DOHH2 (cell line): ENCODE results near the gene YIPF2.

Experiments used
- H3F3A ChIP-seq: fragments of 200-600 bp; sonication (generic), shearing (Covaris generic); 2 replicates; pipeline ENCODE4 v1.6.0; 2016; ENCODE audit warnings: antibody characterized with exemption, mild to moderate bottlenecking; ENCODE audit not compliant: control insufficient read depth, insufficient read depth
- H3K27ac ChIP-seq: fragments of 200-600 bp; sonication (generic); 2 replicates; pipeline ENCODE4 v1.5.1; 2014; ENCODE audit warnings: low read depth, mild to moderate bottlenecking, low read length, moderate library complexity
- H3K27me3 ChIP-seq: fragments of 200-600 bp; sonication (generic); 2 replicates; pipeline ENCODE4 v1.6.1; 2014; ENCODE audit warnings: mild to moderate bottlenecking, low read length, mixed read lengths; ENCODE audit not compliant: control insufficient read depth
- H3K36me3 ChIP-seq: fragments of 200-600 bp; sonication (generic); 2 replicates; pipeline ENCODE4 v1.6.1; 2014; ENCODE audit warnings: mild to moderate bottlenecking, low read length, moderate library complexity, mixed read lengths; ENCODE audit not compliant: control insufficient read depth
- H3K4me1 ChIP-seq: fragments of 200-600 bp; sonication (generic); 2 replicates; pipeline ENCODE4 v1.6.1; 2014; ENCODE audit warnings: mild to moderate bottlenecking, low read length, mixed read lengths; ENCODE audit not compliant: control insufficient read depth
- H3K4me2 ChIP-seq: fragments of 200-600 bp; sonication (generic); 2 replicates; pipeline ENCODE4 v1.6.0; 2014; ENCODE audit warnings: mild to moderate bottlenecking, low read length, moderate library complexity
- H3K4me3 ChIP-seq: fragments of 200-600 bp; sonication (generic); 2 replicates; pipeline ENCODE4 v1.5.1; 2014; ENCODE audit warnings: mild to moderate bottlenecking, low read length, mixed read lengths
- H3K79me2 ChIP-seq: fragments of 200-600 bp; sonication (generic); 2 replicates; pipeline ENCODE4 v1.6.1; 2014; ENCODE audit warnings: mild to moderate bottlenecking, low read length, mixed read lengths; ENCODE audit not compliant: control insufficient read depth
- H3K9me2 ChIP-seq: fragments of 200-600 bp; sonication (generic); replicated peaks from 2 replicates; pipeline ENCODE4 v1.6.1; 2014; ENCODE audit warnings: mild to moderate bottlenecking, low read length, mixed read lengths; ENCODE audit not compliant: control insufficient read depth
- H3K9me3 ChIP-seq: fragments of 200-600 bp; sonication (generic); 2 replicates; pipeline ENCODE4 v1.6.1; 2014; ENCODE audit warnings: antibody characterized with exemption, low read length, mixed read lengths; ENCODE audit not compliant: control insufficient read depth, insufficient read depth
- H4K20me1 ChIP-seq: fragments of 200-600 bp; sonication (generic); 2 replicates; pipeline ENCODE4 v1.6.0; 2014; ENCODE audit warnings: low read depth, mild to moderate bottlenecking, antibody characterized with exemption, low read length, moderate library complexity; ENCODE audit not compliant: control insufficient read depth, insufficient read depth
- CTCF ChIP-seq: fragments of 200-600 bp; sonication (generic); IDR thresholded peaks from one replicate; pipeline ENCODE4 v1.5.1; 2014; ENCODE audit warnings: antibody characterized with exemption, mild to moderate bottlenecking, low read depth, low read length; ENCODE audit not compliant: poor library complexity, severe bottlenecking
- EZH2phosphoT487 ChIP-seq: fragments of 200-600 bp; sonication (generic); IDR thresholded peaks from 2 replicates; pipeline ENCODE4 v1.6.1; 2017; ENCODE audit warnings: borderline replicate concordance, mild to moderate bottlenecking, antibody characterized with exemption, low read length, moderate library complexity, mixed read lengths

Gene YIPF2

GRCh38 chr19:10912619-10913018, 15.8 kb downstream of the YIPF2 start:
- Histone ChIP-seq H3K9me3 (no peaks in the 10 kb centered on the region), H3K4me3 (no peak overlapping the region), H3K79me2 (no peaks in the 10 kb centered on the region), H3F3A (no peaks in the 10 kb centered on the region; the same call in 1 of the 2 replicates), H3K4me2 (no peak overlapping the region), H3K4me1 (no peaks in the 10 kb centered on the region), H4K20me1 (peaks cover 4% of the 10 kb centered on the region; the same call in 1 of the 2 replicates), H3K9me2 (no peaks in the 10 kb centered on the region), H3K27ac (no peak overlapping the region), H3K36me3 (peaks cover 57% of the 10 kb centered on the region), H3K27me3 (no peaks in the 10 kb centered on the region)
- no peak for TF ChIP-seq CTCF
- TF ChIP-seq EZH2phosphoT487 = no peak

GRCh38 chr19:10911579-10912363, 16.7 kb downstream of the YIPF2 start:
- H3F3A ChIP-seq = no peaks in the 10 kb centered on the region
- no peaks in the 10 kb centered on the region for H3K9me3 ChIP-seq
- no peak for TF ChIP-seq EZH2phosphoT487
- TF ChIP-seq CTCF = no peak
- H3K4me3 ChIP-seq = no peak overlapping the region
- H3K27me3 ChIP-seq = no peaks in the 10 kb centered on the region
- H3K4me1 ChIP-seq = no peaks in the 10 kb centered on the region
- no peaks in the 10 kb centered on the region for H3K79me2 ChIP-seq
- H3K27ac ChIP-seq = no peak overlapping the region
- no peaks in the 10 kb centered on the region for H3K9me2 ChIP-seq
- H3K4me2 ChIP-seq = no peak overlapping the region
- peaks cover 4% of the 10 kb centered on the region; the same call in 1 of the 2 replicates for H4K20me1 ChIP-seq
- peaks cover 61% of the 10 kb centered on the region for H3K36me3 ChIP-seq

- Histone ChIP-seq H3K79me2 (peaks cover 23% of the 10 kb centered on the region), H3K4me3 (no peak overlapping the region), H3K27me3 (no peaks in the 10 kb centered on the region), H4K20me1 (peaks cover 8% of the 10 kb centered on the region), H3K4me2 (no peak overlapping the region), H3K4me1 (no peaks in the 10 kb centered on the region), H3K9me2 (no peaks in the 10 kb centered on the region), H3F3A (no peaks in the 10 kb centered on the region), H3K9me3 (no peaks in the 10 kb centered on the region), H3K27ac (no peak overlapping the region), H3K36me3 (peaks cover 54% of the 10 kb centered on the region)
- TF ChIP-seq CTCF (no peak), EZH2phosphoT487 (no peak)
These were observed 20.0 kb downstream of the YIPF2 start for GRCh38 chr19:10908380-10908960.
